GM06990 (cell line): ENCODE results near the gene EXOC7.
A peak's percentile ranks its signal among the peaks of the same experiment; 100 is the strongest.

ENCODE experiments used
- DNase-seq: peaks from one replicate; pipeline ENCODE4 v3.0.0-alpha.2; 2011; ENCODE audit not compliant: insufficient read length; ENCODE audit errors: extremely low read depth
- H3K27me3 ChIP-seq: replicated peaks from 2 replicates; pipeline ENCODE4 v1.6.0; 2011; ENCODE audit warnings: low read length; ENCODE audit not compliant: control insufficient read depth, insufficient read depth
- H3K36me3 ChIP-seq: 2 replicates; pipeline ENCODE4 v1.5.1; 2011; ENCODE audit warnings: low read length; ENCODE audit not compliant: control insufficient read depth, insufficient read depth
- H3K4me3 ChIP-seq: replicated peaks from 2 replicates; pipeline ENCODE4 v1.5.1; 2011; ENCODE audit warnings: low read depth, mild to moderate bottlenecking, control low read depth, low read length
- TF ChIP-seq, protein P1 (sequence below): IDR thresholded peaks from 2 replicates; pipeline ENCODE4 v1.5.1; 2011; ENCODE audit warnings: low read length, control low read depth, mild to moderate bottlenecking, inconsistent platforms; ENCODE audit not compliant: insufficient read depth, poor library complexity, severe bottlenecking

EXOC7 gene

GRCh38 chr17:76142585-76143041 is 39.0 kb upstream of the EXOC7 start:
- TF ChIP-seq, protein P1, sequence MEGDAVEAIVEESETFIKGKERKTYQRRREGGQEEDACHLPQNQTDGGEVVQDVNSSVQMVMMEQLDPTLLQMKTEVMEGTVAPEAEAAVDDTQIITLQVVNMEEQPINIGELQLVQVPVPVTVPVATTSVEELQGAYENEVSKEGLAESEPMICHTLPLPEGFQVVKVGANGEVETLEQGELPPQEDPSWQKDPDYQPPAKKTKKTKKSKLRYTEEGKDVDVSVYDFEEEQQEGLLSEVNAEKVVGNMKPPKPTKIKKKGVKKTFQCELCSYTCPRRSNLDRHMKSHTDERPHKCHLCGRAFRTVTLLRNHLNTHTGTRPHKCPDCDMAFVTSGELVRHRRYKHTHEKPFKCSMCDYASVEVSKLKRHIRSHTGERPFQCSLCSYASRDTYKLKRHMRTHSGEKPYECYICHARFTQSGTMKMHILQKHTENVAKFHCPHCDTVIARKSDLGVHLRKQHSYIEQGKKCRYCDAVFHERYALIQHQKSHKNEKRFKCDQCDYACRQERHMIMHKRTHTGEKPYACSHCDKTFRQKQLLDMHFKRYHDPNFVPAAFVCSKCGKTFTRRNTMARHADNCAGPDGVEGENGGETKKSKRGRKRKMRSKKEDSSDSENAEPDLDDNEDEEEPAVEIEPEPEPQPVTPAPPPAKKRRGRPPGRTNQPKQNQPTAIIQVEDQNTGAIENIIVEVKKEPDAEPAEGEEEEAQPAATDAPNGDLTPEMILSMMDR = no peak
- Histone ChIP-seq H3K36me3 (no peaks in the 10 kb centered on the region), H3K27me3 (no peaks in the 10 kb centered on the region; the same call in 1 of the 2 replicates), H3K4me3 (no peak overlapping the region)
- DNase-seq = no peak

DNA sequence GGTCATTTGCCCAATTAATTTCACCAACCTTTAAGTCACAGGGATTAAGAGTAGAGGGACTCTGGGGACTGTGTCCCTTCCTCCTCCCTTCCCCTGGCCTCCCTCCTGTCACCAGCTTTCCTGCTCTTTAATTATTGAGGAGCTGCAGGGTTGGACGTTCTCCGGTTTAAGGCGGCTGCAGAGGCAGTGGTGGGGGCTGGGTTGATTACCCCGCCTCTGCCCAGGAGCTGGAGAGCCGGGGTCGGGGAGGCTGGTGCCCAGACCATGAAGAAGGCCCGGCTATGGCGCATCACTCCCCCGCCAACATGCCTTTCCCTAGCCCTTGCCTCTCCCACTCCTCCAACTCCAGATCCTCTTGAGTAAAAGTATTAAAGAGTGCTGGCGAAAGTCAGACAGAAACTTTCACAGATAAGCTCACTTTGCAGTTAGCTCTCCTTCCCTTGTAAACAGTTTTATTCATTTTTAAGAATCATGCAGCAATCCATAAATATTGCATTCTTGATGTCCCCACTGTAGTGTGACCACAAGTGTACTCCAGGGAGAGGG is 38.5 kb upstream of the EXOC7 start:
- H3K4me3 ChIP-seq = no peak overlapping the region
- no peak for DNase-seq
- H3K36me3 ChIP-seq = no peaks in the 10 kb centered on the region
- no peaks in the 10 kb centered on the region; the same call in 1 of the 2 replicates for H3K27me3 ChIP-seq
- TF ChIP-seq, protein P1 = no peak

DNA sequence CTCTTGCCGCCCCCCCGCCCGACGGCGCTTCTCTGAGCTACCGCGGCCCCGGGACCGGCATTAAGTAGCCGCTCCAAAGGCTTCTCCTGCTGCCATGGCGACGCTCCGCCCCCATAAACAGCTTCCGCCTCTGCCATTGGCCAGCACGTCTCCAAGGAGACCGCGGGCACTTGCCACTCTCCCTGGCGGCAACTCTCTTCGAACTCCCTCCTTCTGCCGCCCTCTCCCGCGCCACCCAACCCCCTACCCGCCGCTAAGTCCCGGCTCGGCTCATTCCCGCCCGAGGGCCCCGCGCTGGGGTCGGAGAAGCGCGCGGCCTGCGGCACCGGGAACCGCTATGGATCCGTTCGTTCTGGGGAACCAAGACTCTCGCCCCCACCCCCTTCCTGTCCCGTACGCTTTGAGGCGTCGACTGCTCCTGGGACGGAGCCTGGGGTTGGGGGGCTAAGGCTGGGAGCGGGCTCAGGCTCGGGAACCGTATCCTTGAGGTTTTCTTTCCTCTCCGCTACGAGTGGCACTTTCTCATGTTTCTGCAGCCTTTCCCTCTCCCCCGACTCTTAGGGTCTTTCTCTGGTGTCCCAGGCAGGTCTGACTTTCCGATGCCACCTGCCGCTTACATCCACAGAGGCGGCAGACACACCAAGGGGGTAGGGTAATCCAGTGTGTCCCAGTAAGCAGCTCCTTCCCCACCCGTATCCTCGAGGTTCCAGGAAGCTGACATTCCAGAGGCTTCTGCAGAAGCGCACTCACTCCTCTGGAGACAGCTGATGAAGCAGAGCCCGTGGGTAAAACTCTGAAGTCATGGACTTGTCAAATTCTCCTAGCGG is 37.8 kb upstream of the EXOC7 start, which contains the start of gene FOXJ1:
FOXJ1 (minus strand) TSS at position 34 of the 827 bp plus-strand sequence. CDS start 850 bp downstream, outside the sequence.
- H3K4me3 ChIP-seq = peak within 1 kb of the TSS; percentile 40
- H3K27me3 ChIP-seq = no peaks in the 10 kb centered on the region; the same call in 1 of the 2 replicates
- no peaks in the 10 kb centered on the region for H3K36me3 ChIP-seq
- TF ChIP-seq, protein P1 = no peak
- DNase-seq = peak; percentile 84

- Histone ChIP-seq H3K4me3 (peak overlapping the region; percentile 20; the same call in 1 of the 2 replicates), H3K27me3 (no peaks in the 10 kb centered on the region; the same call in 1 of the 2 replicates), H3K36me3 (no peaks in the 10 kb centered on the region)
- no peak for DNase-seq
- TF ChIP-seq, protein P1 = no peak
Observed at GRCh38 chr17:76140661-76141211, 37.1 kb upstream of the EXOC7 start.

DNA sequence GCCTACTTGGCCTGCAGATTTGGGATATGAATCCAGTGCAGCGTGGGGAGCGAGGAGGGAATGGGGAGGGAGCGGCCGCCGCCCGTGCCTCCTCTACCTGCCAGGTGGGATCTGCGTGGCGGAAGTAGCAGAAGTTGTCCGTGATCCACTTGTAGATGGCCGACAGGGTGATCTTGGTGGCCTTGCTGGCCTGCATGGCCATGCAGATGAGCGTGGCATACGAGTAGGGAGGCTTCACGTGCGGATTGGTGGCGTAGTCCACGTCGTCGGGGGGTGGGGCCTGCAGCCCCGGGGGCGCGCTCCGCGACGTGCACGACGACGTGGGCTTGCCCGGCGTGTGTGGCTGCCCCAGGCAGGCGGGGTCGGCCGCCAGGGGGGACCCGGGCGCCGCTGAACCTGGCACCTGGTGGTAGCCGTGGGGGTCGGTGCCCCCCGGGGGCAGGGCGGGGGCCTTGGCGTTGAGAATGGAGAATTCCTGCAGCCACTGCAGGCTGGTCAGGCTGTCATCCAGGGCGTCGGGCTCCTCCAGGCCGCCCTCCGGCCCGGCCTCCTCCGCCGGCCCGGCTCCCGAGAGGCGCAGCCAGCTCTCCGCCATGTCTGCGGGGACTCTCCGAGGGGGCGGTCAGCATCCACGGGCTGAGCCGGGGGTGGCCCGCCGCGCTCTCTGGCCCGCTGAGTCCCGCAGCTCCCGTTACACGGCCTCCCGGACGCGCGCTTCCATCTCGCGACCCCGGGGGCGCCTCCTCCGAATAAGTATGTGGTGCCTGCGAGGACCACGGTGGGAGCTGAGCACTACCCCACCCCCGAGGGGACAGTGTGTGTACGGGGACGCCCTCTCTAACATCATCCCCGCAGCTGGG is 36.4 kb upstream of the EXOC7 start:
- Histone ChIP-seq H3K36me3 (no peaks in the 10 kb centered on the region), H3K27me3 (no peaks in the 10 kb centered on the region; the same call in 1 of the 2 replicates), H3K4me3 (no peak overlapping the region; the same call in 1 of the 2 replicates)
- DNase-seq = peak; percentile 73
- TF ChIP-seq, protein P1 = no peak
